Right lung (tissue), 5 donors: ENCODE data around the gene ZHX3. TPM values are rescaled to one million over a fixed set of nuclear protein-coding genes. Genes with fewer than 3 reads are reported as not detected.
A peak's percentile ranks its signal among the peaks of the same experiment; 100 is the strongest.

Experiments
- DNase-seq, 2 donors: peaks; one replicate each; pipeline ENCODE4 v3.0.0-alpha.2; 2013
- polyA plus RNA-seq, 5 donors: library from polyadenylated mRNA; unstranded; fragments of 120-200 nt; gene quantifications; one replicate each; pipeline versions ENCODE4 v1.2.1 to v1.2.3, GENCODE V29; 2013; ENCODE audit warnings: inconsistent platforms in 1 of 5, low replicate concordance in 1 of 5; ENCODE audit not compliant: insufficient read length in 5 of 5, insufficient read depth in 1 of 5

ZHX3 gene
- polyA plus RNA-seq, 5 donors, result 8.5 to 11.0 (median 10.4) TPM

DNA sequence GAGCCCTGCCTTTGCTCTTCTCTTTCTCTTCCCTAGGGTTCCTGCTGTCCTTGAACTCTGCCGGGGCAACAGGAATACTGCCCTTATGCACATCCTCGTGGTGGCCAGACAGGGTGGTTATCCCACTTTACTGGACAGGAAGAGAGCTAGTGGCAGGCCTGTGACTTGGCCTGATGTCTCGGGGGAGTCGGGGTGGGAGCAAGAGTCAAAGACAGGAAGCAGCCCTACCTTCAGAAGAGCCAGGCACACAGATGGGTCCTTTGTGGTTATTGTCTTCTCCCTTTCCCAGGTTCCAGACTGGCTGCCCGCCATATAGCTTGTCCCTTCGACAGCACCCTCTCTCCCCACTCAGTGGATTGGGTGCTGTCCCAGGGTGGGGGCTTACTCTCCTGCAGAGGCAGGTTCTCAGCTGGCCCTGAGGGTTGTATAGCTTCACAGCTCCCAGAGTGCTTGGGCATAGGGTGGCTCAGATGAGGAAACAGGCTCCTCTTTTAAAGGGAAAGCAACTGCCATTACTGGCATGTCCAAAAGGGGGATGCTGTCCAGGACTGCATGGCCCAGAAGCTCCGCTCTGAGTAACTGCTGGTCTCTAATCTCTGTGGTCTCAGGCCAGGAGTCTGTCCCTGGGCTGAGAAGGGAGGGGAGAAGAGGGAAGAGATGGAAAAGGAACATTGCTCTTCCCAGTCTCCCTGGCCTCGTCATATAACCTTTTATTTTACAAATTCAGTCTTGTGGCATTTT lies 162.9 kb downstream of the ZHX3 start:
- no peak for DNase-seq

DNA sequence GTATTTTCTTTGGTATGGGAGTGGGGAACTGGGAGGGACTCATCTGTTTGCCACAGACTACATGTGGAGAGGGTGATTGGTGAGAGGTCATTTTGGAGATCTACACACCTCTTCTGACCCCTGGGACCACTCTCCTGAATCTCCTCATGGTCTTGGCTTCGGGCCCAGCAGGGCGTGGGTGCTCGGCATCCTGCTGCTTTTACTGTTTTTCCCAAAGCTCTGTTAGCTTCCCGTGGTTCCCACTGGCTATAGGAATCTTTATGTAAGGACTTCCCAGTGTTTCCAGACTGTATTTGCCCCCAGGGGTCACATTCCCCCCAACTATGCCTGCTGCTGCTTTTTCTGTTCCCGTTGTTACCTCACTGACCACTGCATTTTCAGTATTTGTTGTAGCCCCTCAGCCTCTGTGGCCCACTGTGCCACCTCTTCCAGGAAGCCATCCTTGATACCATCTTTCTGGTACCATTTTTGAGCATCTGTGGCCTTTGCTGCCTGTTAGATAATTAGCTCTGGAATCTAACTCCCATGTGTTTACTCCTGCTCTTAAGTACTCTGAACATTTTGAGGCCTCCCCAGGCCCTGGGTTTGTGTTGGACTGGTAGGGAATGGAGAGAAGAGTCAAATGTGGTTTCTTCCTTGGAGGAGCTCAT lies 165.3 kb downstream of the ZHX3 start:
- no peak for DNase-seq

DNA sequence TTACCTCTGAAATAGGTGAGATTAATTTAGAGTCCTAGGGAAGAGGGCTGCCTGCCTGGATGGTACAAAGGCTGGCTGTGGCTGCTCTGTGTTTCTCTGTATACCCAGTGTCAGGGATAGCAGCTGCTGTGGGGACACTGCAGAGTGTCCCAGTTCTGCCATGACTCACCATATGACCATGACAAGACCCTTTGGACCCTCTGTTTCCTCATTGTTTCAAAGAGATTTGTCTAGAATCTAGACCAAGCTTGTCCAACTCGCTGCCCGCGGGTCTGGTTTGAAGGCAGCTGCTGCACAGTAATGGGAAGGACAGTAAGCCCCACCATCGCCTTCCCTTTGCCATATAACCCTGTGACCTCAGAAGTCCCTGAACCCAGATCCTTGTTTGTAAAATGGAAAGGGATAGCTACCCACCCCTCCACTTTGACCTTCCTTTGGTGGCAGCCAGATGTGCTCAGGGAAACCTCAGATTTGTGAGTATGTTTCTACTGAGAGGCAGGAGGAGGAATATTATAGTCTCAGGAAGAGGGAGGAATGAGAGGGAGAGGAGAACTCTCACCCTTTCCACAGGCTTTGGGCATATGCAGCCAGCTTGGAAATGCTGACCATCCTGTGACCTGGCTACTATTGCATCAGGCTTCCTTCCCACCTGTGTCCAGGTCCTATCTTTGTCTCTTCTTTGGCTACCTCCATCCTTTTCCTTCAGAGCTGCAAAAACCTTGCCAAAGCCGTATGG lies 166.2 kb downstream of the ZHX3 start:
- no peak for DNase-seq

DNA sequence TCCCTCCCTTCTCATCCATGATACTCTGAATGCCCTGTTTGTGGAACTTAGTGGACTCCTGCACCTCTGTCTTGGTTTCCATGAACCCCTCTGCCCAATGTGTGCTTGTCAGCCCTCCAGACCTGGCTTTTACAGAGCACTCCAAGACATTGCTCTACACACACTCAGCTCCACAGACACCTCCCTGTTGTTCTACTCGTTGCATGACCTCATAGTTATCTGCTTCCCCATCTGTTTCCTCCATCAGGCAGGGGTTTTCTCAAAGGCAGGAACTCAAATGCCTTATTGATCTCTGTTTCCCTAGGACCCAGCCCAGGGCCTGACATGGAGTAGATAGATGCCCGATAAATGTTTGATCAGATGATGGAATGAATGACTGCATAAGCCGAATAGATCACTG lies 166.9 kb downstream of the ZHX3 start:
- no peak for DNase-seq

DNA sequence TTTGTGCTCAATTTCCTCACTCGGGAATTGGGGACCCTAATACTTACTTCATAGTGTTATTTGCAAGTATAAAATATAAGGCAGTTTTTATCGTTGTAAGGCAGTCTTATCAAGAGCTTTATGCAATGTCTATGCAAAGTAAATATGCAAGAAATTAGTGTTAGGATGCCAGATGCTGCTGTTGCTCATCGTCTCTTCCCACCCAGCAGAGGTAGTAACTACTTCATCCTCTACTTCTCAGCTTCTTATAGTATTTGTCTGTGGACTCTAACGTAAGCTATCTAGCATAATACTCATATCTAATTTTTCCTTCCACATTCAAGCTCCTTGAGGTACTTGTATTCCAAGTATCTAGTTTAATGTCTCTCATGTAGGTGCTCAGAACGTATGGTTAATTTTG lies 168.6 kb downstream of the ZHX3 start:
- DNase-seq, result no peak

DNA sequence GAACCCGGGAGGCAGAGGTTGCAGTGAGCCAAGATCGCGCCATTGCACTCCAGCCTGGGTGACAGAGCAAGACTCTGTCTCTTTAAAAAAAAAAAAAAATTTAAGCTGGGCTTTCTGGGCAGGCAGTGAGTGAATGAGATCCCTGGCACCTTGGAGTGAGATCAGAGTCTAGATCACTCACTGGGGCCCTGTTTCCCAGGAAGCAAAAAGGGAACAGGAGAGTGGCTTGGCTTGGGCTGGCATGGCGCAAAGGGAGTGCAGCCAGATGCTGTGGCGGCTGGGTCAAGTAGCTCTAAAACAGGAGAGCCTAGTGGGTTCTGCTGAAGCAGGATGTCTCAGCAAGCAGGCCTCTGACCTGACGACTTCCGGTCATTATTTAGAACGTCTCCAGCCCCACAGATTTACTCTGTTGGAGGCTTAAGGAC lies 169.8 kb downstream of the ZHX3 start:
- no peak for DNase-seq

DNA sequence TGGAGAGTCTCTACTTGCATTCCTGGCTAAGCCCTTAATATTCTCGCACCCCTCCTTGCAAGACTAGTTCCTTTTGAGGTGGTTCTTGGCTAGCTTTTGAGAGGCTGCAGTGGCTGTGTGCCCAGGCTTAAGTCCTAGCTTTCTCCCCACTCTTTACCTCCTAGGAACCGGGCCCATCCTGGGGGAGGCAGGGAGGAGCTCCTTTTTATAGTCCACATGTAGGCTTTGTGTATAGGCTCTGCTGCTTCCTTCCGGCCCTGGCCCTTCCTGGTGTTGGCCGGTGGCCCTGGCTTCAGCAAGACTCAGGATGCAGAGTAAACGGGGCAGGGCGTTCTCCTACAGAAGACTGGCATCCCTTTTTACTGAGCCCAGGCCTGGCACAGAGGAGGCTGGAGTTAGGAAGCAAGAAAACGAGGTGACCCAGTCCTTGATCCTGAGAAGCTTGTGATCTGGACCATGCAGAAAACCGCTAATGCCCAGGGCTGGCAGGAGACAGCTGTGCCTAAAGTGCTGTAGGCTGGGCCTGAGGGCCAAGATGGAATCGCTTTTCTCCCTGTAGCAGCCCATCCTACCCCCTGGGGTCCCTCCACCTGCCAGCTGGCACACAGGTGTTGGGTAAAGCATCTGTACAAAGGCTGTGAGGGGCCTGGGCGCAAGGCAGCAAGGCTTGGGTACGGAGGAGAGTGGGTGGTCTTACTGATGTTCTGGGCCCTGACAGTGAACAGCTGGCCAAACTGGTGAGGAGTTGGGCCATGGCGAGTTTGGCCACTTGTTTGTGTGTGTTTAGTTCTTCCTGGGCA lies 171.5 kb downstream of the ZHX3 start:
- DNase-seq, result no peak

DNA sequence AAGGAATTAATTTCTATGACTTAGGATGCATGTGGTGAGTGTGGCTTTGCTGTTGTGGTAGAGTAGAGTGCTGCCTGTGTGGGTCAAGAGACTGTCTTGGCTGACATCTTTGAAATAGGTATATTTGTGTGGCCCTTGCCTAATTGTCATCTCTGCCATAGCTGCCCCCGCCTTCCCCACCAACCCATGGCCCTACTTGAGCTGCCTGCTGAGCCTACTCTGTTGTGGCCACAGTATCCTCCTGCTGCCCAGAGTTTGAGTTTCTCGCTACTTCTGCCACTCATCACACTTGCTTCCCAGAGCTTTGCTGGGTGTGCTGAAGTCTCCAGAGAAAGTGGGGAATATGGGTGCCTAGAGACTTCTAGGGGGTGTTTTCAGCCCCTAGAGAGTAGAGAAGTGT lies 172.2 kb downstream of the ZHX3 start:
- no peak for DNase-seq

DNA sequence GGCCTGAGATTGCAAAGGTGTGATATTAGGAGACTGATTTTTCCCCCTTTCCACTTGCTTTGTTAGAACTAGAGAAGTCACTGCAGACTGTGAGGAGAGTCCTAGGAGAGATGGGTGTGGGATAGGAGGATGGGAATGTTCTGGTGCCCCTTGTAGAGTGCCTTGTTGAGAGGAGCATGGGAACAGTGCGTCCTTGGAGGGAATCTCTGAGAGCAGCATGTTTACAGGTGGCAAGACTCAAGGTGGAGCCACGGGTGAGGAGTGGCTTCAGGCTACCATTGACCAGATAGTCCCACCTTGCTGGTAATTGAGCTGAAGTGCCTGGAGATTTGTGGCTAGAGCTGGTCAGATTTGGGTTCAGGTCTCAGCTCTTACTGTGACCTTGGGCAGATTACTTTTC lies 174.2 kb downstream of the ZHX3 start:
- DNase-seq, result no peak

DNA sequence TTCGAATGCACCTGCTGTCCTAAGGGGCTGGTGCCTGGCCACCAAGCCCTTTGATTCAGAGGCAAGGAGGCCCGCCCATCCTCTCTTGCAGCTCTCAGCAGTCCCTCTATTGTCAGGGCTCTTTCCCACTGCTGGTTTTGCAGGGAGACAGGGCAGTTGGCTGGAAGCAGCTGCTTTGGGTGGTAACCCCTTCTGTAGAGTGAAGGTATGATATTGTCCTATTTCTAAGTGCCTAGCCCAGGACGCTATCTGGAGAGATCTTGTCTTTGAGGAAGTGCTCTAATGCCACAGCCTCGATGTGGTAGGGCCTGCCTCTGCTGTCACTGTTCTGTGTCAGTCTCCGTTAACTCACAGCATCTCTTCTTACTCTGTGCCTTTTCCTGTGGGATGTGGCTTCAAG lies 174.6 kb downstream of the ZHX3 start:
- DNase-seq, result no peak

DNA sequence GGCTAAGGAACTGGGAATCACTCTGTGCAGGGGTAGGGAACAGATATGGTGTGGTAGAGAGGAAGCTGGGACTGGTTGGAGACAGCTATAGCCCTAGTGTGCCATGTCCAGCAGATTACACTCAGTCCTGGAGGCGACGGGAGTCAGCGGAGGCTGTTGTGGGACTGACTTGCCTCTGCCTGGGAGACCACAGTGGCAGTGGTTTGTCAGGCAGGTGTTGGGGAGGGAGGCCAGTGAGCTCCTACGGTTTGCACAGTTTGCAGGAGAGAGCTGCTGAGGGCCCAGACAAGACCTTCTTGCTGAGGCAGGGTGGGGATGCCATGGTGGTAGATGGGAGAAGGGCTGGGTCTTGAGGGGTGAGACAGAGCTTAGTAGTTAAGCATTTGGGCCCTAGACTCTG lies 175.3 kb downstream of the ZHX3 start:
- no peak for DNase-seq

DNA sequence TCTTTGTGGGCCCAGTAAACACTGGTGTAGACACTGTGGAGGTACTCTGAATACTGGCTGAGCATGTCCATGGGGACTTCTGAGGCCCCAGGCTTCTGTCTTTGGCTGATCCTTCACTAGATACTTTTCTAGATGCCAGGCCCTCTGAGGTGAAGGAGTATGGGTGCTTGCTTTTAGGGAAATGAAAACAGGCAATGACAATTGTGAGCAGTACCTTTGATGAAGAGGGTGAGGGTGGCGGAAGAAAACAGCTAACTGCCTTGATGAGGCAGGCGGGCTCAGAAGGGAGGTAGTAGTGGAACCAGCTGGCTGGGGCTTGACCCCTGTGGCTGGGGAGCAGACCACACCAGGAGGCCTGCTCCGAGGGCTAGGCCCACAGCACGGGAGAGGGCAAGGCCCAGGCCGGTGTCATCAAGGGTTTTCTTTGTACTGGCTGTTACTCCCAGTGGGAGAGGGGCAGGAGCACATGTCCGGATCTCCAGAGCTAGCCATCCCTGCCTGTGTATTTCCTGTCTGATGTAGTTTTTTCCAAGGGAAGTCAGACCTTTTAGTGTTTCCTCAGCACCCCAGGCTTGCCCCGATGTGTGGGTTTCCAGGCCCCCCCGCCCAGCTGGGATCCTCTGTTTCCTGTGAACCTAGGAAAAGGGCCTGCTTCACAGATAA lies 176.2 kb downstream of the ZHX3 start:
- peak; percentile 19 for DNase-seq

DNA sequence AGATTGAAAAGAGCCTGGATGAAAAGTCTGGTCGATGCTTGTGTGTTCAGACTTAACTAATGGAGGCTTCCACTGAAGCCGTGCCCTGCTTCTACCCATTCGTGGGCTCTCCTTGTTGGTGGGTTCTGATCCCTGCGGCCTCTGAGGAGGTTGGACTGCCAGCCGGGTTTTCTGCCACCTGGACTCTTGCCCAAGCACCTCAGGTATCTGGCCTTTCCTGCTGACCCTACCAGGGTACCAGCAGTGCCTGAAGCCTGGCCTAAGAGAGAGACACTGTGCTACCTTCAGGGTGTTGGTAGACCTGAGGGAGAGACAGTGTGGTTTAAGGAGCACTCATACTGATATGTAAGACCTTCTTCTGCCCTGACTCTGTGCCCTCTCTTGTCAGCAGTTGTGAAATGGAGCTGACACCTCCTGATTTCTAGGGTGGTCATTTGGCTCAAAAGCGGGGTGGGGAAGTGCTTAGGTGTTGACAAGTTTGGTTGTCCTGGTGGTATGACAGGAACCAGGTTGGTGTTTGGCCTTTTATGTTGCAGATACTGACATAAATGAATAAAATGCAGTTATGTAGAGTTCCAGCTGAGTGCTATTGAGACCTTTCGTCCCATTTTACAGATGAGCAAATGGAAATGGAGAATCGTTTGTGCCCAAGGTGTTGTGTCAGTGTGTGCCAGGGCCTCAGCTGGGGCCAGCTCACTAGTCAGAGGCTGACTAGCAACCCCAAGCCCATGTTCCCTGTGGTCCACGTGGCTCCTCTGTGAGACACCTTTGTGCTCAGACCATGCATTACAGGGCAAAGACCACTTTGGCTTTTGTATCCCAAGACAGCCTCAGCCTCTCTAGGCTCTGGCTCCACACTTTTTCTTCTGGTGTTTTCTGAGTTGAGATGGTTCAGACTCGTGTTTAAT lies 177.1 kb downstream of the ZHX3 start:
- DNase-seq, result no peak

DNA sequence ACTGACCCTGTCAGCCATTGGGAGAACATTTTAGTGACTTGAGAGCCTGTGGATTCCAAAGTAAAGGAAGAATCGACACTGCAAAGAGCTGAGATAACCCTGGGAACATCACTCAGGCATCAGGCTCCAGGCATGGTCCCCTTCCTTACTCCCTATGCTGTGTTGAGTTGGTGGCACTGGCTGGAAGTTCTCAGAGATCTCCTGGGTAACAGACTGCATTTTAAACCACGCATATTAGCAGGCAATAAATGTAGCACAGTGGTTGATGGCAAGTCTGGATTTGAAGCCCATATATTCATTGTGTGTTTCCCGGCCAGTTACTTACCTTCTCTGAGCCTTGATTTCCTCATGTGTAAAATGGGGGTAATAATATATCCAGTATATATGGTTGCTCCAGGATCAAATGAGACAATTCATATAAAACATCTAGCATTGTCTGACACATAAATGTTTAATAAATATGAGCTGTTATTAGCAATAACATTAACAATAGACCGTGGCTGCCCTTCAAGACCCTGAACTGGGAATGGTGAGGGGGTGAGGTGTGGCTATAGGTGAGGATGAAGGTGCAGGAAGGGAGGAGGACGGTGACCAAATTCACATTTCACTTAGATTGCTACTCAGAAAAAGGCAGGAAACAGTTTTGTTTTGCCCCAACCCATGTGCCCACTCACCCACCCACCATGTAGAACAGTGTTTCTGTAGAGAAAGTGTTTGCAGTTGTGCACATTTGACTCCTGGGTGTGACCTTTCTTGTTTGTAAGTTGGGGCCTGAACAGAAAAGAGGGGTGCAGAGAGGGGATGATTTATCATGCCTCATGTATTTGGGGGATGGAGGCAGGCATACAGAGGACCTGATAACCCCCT lies 178.1 kb downstream of the ZHX3 start:
- DNase-seq, result no peak

DNA sequence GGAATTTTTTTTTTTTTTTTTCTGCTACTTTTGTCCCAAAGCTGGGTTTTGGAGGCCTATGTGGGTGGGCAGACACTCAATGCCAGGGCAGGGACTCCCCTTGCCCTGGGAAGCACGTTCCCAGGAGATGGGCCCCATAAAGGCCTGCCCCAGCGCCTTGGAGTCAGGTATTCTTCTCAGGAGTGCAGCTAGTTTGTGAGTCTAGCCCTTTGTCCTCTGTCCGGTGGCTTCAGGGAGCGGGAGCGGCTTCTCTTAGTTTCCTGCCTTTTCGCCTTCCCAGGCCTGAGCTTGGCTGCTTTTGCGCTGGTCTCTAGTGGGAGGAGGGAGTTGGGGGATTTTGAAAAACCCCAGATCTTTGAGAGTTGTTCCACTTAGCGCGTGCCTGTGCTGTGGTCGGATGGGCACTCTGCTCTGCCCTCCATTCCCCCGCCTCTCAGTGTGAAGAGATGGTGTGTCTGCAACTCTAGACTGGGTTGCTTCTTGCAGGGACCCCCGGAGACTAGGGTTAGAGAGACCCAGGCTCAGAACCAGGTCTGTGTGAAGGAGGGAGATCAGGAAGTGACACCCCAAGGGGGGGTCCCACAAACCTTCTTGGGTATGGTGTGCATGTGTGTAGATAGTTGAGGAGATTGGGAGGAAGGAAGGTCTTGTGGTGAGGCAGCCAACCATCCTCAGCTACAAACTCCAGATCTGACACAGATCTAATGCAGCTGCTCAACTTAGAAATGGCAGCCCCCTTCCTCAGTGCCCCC lies 178.9 kb downstream of the ZHX3 start:
- peak in 1 of 2 donors; percentile 15 for DNase-seq

DNA sequence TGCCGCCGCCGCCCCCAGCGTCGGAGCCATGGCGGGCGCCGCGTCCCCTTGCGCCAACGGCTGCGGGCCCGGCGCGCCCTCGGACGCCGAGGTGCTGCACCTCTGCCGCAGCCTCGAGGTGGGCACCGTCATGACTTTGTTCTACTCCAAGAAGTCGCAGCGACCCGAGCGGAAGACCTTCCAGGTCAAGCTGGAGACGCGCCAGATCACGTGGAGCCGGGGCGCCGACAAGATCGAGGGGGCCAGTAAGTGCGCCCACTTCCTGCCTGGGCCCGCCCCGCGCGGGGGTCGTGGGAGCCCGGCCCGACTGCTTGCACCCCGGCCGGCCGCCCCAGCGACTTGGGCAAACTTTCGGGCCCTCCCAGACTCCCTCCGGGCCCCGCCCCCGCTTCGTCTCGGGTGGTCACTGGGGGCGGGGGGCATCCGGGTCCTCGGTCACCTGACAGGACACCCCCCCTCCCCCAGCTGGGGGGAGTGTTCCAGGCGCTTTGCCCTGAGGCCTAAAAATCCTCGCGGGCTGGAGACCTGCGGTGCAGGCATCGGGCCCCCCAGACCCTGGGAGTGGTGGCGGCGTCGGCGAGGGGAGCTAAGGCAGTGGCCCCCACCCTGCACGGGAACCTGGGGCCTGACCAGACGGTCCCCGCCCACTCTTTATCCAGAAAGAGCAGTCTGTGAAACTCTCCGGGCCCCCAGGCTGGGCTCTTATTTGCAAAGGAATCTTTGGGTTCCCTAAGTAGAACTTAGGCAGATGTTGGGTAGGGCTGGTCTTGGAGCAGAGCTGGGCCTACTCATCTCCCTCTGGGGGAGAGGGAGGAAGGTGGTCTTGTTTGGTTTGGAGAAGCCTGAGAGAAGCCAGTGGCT lies 179.7 kb downstream of the ZHX3 start:
- DNase-seq, result peak; percentile 81
